EH (cell line): Measurements from ENCODE around the gene RPTOR.

Experiments
- DNase-seq: peaks from one replicate; pipeline ENCODE4 v3.0.0-alpha.2; 2015; ENCODE audit warnings: low read depth

Gene RPTOR

DNA sequence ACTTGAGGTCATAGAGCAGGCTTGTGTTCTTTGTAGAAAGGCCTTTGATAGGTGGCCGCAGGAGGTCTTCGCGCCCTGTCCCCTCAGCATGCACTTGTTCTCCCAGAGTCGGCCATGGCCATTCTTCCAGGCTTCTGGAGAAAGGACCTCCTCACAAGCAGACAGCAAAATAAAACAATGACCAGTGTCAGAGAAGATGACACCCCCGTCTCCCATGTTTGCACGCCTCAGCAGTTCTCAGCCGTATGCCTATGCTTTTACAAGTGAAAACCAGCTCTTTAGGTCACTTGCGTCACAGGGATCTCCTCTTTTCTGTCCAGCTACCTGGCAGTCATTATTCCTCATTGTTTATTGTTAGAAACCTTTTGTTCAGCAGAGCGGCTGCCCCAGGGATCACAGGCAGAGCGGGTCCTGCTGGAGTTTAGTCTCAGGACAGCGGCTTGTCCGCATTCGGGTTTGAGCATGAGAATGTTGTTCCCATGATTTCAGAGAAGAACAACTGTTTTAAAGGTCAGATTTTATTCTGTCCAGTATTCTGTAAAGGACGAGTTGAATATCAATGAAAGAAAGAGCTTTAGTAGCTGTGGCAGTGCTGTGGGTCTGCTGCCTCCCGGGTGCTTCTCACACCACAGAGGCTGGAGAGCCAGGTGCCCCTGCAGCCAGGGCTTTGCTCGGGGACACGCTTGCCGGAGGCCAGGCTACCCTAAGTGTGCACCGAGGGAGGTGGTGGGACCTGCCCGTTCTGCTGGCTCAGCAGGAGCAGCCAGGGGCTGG, 123.9 kb downstream of the RPTOR start:
- DNase-seq = no peak

DNA sequence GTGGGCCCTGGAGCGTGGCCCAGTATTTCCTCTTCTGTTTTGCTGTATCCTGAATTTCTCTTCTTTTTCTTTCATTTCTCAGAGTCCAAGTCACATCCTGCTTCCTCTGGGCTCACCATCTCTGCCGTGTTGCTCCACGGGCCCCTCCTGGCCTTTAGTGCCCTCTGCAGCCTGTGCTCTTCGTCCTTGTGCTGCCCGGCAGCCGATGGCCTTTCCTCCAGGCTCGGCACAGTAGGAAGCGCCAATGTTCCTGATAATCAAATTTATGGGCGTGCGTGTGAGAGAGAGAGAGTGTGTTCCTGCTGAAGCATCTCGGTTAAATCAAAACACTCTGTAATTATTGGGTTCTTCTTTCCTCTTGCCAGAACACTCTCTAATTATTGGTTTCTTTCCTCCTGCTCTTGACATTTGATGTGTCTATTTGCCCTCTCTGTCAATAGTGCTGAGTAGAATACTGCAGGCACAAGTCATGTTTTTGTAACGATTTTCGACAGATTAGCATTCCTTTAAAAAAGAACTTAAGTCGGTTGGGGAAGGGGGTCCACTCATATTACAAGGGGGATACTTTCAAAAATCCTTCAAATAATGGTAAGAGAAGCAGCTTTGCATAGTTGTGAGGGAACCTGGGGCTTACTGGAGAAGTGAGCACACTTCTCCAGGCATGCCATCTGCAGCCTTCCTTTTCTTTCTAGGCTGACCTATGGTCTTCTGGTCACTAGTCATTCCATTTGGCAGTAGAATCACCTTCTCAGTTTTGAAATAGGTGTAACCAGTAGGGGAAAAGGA, 126.6 kb downstream of the RPTOR start:
- no peak for DNase-seq

- no peak for DNase-seq
Observed at GRCh38 chr17:80671825-80672110, 127.1 kb downstream of the RPTOR start.

DNA sequence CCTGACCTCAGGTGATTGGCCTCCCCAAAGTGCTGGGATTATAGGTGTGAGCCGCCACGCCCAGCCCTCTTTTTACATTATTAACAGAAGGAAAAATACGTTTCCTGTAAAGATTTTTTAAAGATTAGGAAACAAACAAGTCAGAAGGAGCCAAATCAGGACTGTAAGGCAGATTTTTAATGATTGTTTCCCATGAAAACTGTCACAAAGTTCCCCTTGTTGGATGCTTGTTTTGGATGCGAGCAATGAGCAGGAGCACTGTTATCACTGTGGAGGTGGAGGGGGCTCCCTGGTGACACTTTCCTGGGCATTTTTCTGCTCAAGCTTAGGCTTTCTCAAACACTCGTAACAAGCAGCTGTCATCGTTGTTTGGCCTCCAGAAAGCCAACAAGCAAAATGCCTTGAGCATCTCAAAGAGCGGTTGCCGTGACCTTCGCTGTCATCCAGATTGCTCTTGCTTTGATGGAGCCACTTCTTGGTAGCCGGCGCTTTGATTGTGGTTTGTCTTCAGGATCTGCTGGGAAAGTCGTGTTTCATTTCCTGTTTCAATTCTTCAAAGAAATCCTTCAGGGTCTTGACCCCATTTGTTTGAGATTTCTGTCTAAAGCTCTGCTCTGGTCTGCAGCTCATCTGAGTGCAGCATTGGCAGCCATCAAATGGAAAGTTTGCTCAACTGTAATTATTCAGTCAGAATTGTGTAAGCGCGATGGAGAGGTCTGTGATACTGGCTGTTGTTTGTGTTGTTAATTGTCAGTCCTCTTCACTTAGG, 128.7 kb downstream of the RPTOR start:
- DNase-seq = peak; percentile 19

- DNase-seq = no peak
Observed at GRCh38 chr17:80675438-80676095, 130.9 kb downstream of the RPTOR start.

DNA sequence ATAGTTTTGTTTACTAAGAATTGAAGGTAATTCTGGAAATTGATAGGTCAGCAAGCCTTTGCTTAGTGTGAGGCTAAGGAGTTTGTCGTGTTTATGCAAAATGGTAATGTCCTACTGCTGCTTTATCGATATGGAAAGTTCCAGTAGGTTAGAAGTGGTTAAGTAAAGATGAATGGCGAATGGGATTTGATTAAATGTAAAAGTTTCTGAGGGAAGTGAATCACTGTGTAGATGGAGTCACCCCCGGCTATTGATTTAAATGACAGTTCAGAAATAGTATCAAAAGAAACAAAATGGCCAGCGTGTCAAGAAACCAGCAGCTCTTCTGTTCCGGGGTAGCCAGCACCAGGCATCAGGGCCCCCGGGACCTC, 131.4 kb downstream of the RPTOR start:
- DNase-seq = no peak

DNA sequence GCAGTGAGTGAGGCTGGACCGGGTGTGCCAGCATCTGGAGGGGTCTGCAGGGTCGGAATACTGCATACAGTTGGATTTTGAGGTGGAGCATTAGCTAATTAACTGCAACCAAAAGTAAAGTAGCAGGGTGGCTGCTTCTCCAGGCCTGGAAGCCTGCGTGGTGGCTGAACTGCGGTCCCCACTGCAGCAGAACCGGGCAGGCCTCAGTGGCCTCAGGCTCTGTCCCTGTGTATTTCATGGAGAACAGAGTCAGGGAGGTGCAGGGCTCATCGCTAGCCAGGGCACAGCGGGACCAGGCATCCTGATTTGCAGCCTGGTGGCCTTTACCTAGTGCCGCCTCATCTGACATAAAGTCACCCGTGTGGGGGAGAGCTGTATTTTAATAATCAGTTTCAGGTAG, 131.9 kb downstream of the RPTOR start:
- DNase-seq = no peak

- DNase-seq = no peak
Observed at GRCh38 chr17:80677214-80677756, 132.6 kb downstream of the RPTOR start.

DNA sequence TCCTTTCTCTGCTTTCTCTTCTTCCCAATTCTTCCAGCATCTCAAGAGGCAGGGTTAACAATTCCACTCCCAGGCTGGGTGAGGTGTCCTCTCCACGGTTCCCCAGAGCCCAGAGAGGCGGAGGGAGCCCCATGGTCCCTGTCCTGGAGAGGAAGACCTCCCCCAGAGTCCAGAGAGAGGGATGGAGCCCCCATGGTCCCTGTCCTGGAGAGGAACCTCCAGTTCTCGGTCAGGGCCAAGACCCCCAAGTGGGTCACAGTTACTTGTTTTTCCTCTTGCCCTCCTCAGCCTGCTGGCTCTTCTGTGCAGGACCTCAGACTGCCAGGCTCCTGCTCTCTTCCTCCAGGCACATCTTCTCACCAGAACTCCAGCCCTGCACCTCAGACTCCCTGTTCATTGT, 135.2 kb downstream of the RPTOR start:
- peak; percentile 3 for DNase-seq

GRCh38 chr17:80681215-80681614, 136.6 kb downstream of the RPTOR start:
- DNase-seq = no peak

GRCh38 chr17:80682372-80682771, 137.7 kb downstream of the RPTOR start:
- DNase-seq = no peak

GRCh38 chr17:80683625-80684104, 139.0 kb downstream of the RPTOR start:
- no peak for DNase-seq

GRCh38 chr17:80687839-80688238, 143.2 kb downstream of the RPTOR start:
- DNase-seq = no peak

- DNase-seq = no peak
Observed at GRCh38 chr17:80689129-80689619, 144.5 kb downstream of the RPTOR start.

DNA sequence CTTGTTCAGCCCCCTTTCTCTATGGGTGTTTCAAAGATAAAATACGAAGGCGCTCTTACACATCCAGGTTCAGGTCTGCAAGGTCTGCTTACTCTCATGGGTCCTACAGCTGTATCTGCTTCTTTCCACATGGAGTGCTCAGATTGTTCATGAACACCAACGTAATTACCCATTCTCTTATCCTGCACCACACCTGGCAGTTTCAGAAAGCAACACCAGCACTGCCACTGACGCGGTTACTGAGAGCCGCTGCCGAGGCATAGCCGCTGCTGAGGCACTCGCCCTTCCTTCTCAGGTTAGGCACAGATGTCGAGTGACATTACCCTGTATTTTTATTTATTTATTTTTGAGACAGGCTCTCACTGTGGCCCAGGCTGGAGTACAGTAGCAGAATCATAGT, 147.1 kb downstream of the RPTOR start:
- no peak for DNase-seq

DNA sequence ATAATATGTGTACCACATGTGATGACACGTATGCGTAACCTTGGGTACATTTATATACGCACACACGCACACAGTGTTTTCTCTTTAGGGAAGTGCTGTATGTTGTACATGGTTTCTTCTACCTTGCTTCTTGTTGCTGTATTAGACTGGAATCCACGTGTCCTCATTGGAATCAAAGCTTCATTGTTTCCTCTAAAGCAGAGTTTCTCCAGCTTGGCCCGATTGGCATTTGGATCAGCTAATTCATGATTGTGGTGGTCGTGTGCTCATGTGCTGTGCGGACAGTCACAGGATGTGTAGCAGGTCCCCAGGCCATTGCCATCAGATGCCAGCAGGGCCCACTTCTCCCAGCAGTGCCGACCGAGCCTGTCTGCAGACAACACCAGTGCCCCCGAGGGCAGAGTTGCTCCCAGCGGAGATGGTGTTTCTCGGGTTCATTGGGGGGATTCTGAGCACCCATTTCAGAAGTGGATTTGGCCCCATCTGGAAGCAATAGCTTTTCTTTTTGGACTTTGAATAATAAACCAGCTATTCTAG, 148.4 kb downstream of the RPTOR start:
- no peak for DNase-seq

DNA sequence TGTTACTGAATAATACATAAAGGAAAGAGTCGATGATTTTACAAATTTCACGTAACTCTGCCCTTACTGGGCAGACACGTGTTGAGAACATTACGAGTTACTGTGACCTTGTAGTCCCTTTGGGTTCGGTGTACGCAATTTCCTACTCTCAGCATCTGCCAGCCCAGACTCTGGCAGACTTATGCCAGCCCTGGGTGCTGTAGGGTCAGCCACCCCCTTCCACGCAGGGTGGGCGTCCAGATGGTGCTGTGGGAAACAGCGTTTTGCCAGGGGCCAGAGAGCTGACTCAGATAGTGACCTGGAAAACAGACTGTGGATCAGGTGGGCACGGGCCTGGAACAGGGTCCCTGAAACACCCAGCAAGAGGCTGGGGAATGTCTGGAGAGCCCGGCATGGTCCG, 148.9 kb downstream of the RPTOR start:
- no peak for DNase-seq

- no peak for DNase-seq
Observed at GRCh38 chr17:80694085-80694991, 149.7 kb downstream of the RPTOR start.

- no peak for DNase-seq
Observed at GRCh38 chr17:80694992-80695912, 150.6 kb downstream of the RPTOR start.
